GM21717 (cell line): ENCODE measurements around the gene ANGPT4.

Source experiments
- ATAC-seq: cut with Tn5 transposase; IDR thresholded peaks from one replicate; pipeline ENCODE4 v1.9.1; 2021; ENCODE audit warnings: mild to moderate bottlenecking, moderate library complexity; ENCODE audit not compliant: unreplicated experiment

Gene ANGPT4

DNA sequence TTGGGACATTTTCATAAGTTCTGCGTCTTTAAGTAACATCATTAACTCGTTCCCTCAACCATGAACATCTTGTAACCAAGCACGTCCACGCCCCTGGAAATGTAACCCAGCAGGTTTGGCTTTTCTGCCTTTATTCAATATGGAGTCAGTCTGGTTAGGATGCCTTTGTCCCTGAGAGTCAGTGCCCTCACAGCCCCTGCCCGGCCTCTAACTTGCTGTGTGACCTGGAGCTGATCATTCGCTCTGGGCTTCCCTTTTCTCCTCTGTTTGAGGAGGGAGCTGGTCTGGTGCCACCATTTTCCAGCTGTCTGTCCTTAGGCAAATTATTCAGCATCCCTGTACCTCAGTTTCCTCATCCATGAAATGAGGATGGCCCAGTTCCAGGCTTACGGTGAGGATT, 26.5 kb upstream of the ANGPT4 start:
- no peak for ATAC-seq

GRCh38 chr20:940926-941325, 24.8 kb upstream of the ANGPT4 start:
- no peak for ATAC-seq

DNA sequence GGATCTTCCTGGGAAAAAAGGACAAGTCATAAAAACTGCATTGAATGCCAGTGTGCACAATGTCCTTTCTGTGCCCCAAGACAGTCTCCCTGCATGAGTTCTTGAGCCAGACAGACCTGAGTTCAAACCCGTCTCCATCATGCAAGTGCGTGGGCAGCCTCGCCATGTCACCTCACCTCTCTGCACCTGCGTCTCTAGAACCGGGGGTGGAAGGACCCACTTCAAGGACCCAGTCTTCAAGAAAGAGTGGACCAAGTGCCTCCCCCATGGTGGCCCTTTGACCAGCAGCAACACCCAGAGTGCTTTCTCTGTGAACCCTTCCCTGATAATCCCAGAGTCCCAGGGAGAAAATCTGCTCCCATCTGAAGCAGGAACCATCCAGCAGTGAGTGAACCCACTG, 23.5 kb upstream of the ANGPT4 start:
- ATAC-seq, result no peak

- no peak for ATAC-seq
Measured at GRCh38 chr20:934186-934840, 18.2 kb upstream of the ANGPT4 start.

DNA sequence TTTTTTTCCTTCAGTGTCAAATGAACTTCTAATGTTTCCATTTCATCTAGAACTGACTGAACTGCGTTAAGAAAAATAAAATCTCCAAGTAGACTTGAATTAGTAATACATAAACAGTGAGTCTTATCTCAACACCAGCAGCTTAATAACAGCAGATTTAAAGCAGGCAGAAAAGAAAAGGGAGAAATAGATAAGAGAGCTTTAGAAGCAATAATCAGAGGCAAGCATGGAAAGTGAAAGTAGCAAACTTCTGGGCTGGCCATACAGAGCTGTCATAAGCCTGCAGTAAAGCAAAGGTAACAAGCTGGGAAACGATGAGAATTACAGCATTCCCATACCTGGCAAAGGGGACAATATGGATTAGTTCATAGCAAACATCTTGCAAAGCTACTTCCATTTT, 16.9 kb upstream of the ANGPT4 start:
- ATAC-seq, result no peak

DNA sequence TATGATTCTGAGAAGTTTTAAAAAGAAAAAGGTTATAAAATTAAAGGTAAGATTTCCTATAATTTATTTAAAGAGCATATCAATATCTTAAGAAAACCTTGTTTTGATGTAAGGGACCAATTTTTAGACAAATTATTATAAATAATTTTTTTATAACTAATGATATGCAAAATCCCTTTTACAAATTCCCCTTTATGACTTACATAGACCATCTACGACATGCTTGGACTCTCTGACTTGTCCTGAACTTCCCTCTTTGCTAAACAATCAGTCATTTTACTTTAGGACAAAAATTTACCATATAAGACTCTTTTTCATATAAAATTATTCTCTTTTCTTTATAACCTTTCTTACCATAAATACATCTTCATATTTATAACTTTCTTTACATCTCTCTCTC, 15.3 kb upstream of the ANGPT4 start:
- no peak for ATAC-seq

DNA sequence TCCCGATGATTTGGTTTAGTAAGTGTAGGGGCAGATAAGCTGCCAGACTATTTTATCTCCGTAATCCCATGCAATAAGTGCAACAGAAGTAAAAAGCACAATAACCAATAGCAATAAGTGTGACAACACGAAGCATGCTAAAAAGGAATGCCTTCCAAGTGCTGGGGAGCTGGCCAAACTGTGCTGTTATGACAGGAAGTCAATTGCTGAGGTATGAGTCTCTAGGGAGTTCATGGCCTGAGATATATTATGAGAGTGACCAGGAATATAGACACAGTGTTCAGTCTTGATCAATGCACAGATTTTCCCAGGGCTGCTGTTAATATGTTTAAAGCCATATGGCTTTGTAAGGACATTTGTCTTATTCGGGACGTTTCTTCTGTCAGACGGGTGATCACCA, 10.5 kb upstream of the ANGPT4 start:
- ATAC-seq, result no peak

- ATAC-seq, result no peak
Measured at GRCh38 chr20:925516-925915, 9.4 kb upstream of the ANGPT4 start.

- ATAC-seq, result no peak
Measured at GRCh38 chr20:924639-925038, 8.5 kb upstream of the ANGPT4 start.

- ATAC-seq, result no peak
Measured at GRCh38 chr20:922781-923180, 6.6 kb upstream of the ANGPT4 start.

- no peak for ATAC-seq
Measured at GRCh38 chr20:921068-921467, 4.9 kb upstream of the ANGPT4 start.

DNA sequence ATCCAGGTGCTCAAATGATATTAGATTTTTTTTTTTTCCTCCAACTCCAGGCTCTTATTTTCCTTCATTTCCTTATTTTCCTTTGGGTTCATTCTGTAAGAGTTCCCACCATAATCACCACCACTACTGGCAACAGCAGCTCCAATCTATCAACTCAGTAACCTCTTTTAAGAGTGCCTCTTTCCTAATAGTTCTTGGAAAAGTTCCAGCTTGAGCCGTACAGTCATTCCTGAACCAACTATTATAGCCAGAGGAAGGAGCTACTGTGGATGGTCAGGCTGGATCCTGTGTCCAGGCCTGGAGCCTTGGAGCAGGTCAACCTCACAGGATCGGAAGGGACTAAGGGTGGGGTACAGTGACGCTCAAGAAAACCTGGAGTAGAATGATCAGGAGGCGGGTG, 4.2 kb upstream of the ANGPT4 start:
- no peak for ATAC-seq

DNA sequence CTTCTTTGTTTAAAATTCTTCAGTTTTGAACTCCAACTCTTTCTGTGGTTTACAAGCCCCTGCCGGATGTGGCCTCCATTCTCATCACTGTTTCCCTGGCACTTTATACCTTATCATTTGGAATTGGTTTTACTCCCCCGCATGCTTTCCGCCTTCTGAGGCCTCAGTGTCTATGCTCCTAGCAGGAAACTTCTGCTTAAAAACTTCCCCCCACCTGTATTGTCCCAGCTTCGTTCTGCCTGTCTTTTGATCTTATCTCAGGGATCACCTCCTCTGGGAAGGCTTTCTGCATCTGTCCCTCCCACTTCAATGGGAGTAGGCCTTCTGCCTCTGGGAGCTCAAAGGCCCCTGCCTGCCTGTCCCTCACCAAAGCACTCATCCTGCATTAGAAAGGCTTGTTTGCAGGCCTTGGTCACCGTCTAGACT, 3.4 kb upstream of the ANGPT4 start:
- no peak for ATAC-seq

DNA sequence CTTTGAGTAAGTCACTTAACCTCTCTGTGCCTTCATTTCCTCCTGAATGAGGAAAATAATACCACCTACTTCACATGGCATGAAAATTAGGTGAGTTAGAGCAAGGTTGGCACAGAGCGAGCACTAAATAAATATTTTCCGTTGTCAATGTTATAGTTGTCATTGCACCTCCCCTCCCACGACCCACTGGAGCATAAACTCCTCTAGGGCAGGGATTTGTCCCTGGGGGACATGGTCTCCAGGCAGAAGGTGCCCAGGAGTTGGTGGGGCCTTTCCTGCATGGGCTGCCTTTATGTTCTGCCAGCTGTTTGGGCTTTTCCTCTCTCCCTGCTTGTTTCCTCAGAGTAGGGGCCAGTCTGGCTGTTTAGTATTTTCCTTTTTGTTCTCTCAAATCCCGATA, 1.3 kb upstream of the ANGPT4 start:
- no peak for ATAC-seq

GRCh38 chr20:916825-917224, 691 bp upstream of the ANGPT4 start:
- ATAC-seq, result no peak

GRCh38 chr20:914727-915498, 1.2 kb downstream of the ANGPT4 start:
- no peak for ATAC-seq

DNA sequence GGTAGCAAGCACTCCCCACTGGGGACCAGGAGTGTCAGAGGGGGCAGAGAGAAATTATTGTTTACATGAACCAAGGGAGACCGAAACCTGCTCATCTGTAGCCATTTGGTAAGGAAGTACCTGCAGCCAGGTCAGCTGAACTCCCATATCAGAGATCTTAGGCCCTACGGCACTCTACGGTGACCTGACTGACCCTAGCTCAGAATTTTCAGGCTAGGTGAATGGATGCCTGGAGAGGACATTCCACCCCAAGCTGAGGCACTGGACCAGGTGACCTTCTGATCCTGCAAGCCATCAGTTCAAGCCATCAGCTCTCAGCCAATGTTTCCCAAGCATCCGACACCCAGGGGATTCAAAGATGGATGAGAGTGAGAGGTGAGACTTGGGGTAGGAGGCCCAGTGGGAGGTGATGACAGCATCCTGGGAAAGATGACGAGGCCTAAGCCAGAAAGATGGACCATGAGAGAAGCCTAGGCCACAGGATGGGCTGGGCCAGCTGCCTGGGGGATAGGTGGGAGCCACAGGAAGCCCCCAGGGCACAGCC, 2.8 kb downstream of the ANGPT4 start:
- ATAC-seq, result no peak

GRCh38 chr20:911882-912600, 4.1 kb downstream of the ANGPT4 start:
- ATAC-seq, result no peak

- ATAC-seq, result no peak
Measured at GRCh38 chr20:910870-911770, 5.0 kb downstream of the ANGPT4 start.

GRCh38 chr20:910132-910869, 5.8 kb downstream of the ANGPT4 start:
- no peak for ATAC-seq
